PC-9 (cell line): ENCODE results near the gene ZDHHC16. TPM values are rescaled to one million over a fixed set of nuclear protein-coding genes. Genes with fewer than 3 reads are reported as not detected.

Experiments
- BruUV-seq: library from RNA; stranded (reverse); fragments of 400-500 nt; replicated peaks from 2 replicates; lab custom pipeline; 2021; lab: Mats Ljungman, UMichigan
- CTCF ChIA-PET: fragments of 300-600 bp; sonication (Branson Sonifier 250); formaldehyde crosslinking; loops from one replicate; lab custom pipeline; 2022; ENCODE audit warnings: antibody characterized with exemption; lab: Charles Lee
- POLR2A ChIA-PET: fragments of 300-600 bp; sonication (Branson Sonifier 250); formaldehyde crosslinking; loops from one replicate; lab custom pipeline; 2022; ENCODE audit warnings: antibody characterized with exemption; ENCODE audit not compliant: unreplicated experiment; lab: Charles Lee
- DNase-seq, 2 experiments: peaks; one replicate each; pipeline versions ENCODE4 v3.0.0 to v3.0.0-alpha.2; 2015 to 2022; ENCODE audit warnings: mixed read lengths in 1 of 2
- H2AFZ ChIP-seq: fragments of 200-600 bp; sonication (generic); 2 replicates; pipeline ENCODE4 v1.8.1; 2017; ENCODE audit warnings: antibody characterized with exemption
- H3F3A ChIP-seq: fragments of 200-600 bp; sonication (generic); 2 replicates; pipeline ENCODE4 v1.8.1; 2017; ENCODE audit warnings: antibody characterized with exemption, mild to moderate bottlenecking, low read depth; ENCODE audit not compliant: insufficient read depth
- H3K27ac ChIP-seq: fragments of 200-600 bp; sonication (generic); 2 replicates; pipeline ENCODE4 v1.6.1; 2016; ENCODE audit warnings: mixed run types
- H3K27me3 ChIP-seq: fragments of 200-600 bp; sonication (generic); 2 replicates; pipeline ENCODE4 v1.6.1; 2016; ENCODE audit warnings: low read depth, mixed run types; ENCODE audit not compliant: insufficient read depth
- H3K36me3 ChIP-seq: fragments of 200-600 bp; sonication (generic); 2 replicates; pipeline ENCODE4 v1.6.1; 2016; ENCODE audit warnings: low read depth, mixed run types
- H3K4me1 ChIP-seq: fragments of 200-600 bp; sonication (generic); replicated peaks from 2 replicates; pipeline ENCODE4 v1.6.1; 2016; ENCODE audit warnings: mixed run types; ENCODE audit not compliant: insufficient read depth
- H3K4me2 ChIP-seq: fragments of 200-600 bp; sonication (generic); 2 replicates; pipeline ENCODE4 v1.6.1; 2017; ENCODE audit warnings: mixed run types
- H3K4me3 ChIP-seq: fragments of 200-600 bp; sonication (generic); 2 replicates; pipeline ENCODE4 v1.6.1; 2016; ENCODE audit warnings: mixed run types
- H3K79me2 ChIP-seq: fragments of 200-600 bp; sonication (generic); 2 replicates; pipeline ENCODE4 v1.6.1; 2017; ENCODE audit warnings: low read depth, mixed run types
- H3K9me2 ChIP-seq: fragments of 200-600 bp; sonication (generic); 2 replicates; pipeline ENCODE4 v1.8.1; 2017; ENCODE audit warnings: mild to moderate bottlenecking; ENCODE audit not compliant: insufficient read depth
- H3K9me3 ChIP-seq: fragments of 200-600 bp; sonication (generic); 2 replicates; pipeline ENCODE4 v1.8.1; 2016; ENCODE audit warnings: low read depth; ENCODE audit not compliant: insufficient read depth
- H4K20me1 ChIP-seq: fragments of 200-600 bp; sonication (generic); 2 replicates; pipeline ENCODE4 v1.8.1; 2017; ENCODE audit not compliant: insufficient read depth
- EZH2 ChIP-seq: fragments of 200-600 bp; sonication (generic); IDR thresholded peaks from 2 replicates; pipeline ENCODE4 v1.8.0; 2017; ENCODE audit warnings: antibody characterized with exemption, low read depth
- intact Hi-C: fragments of 100-400 bp; cut with micrococcal nuclease; formaldehyde crosslinking; loops from one replicate; pipeline ENCODE4 v1.10.0; 2022; ENCODE audit not compliant: unreplicated experiment
- total RNA-seq: library from RNA; stranded (reverse); gene quantifications from 2 replicates; pipeline ENCODE4 v1.2.3, GENCODE V29; 2021
- TF ChIP-seq, protein P1 (sequence below): fragments of 200-600 bp; sonication (generic); conservative IDR thresholded peaks from 2 replicates; pipeline ENCODE4 v1.6.1; 2017; ENCODE audit warnings: mixed run types, antibody characterized with exemption, mild to moderate bottlenecking, moderate library complexity

Gene ZDHHC16
- total RNA-seq, 1 experiment from 2014 or later = 29.6 TPM

- no peaks in the 10 kb centered on the region for H3K79me2 ChIP-seq
- H3K9me2 ChIP-seq = no peaks in the 10 kb centered on the region
- no peak overlapping the region for H3K27ac ChIP-seq
- peaks cover 5% of the 10 kb centered on the region for H3F3A ChIP-seq
- TF ChIP-seq EZH2 = no peak
- TF ChIP-seq, protein P1, sequence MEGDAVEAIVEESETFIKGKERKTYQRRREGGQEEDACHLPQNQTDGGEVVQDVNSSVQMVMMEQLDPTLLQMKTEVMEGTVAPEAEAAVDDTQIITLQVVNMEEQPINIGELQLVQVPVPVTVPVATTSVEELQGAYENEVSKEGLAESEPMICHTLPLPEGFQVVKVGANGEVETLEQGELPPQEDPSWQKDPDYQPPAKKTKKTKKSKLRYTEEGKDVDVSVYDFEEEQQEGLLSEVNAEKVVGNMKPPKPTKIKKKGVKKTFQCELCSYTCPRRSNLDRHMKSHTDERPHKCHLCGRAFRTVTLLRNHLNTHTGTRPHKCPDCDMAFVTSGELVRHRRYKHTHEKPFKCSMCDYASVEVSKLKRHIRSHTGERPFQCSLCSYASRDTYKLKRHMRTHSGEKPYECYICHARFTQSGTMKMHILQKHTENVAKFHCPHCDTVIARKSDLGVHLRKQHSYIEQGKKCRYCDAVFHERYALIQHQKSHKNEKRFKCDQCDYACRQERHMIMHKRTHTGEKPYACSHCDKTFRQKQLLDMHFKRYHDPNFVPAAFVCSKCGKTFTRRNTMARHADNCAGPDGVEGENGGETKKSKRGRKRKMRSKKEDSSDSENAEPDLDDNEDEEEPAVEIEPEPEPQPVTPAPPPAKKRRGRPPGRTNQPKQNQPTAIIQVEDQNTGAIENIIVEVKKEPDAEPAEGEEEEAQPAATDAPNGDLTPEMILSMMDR = no peak
- no peak overlapping the region for H2AFZ ChIP-seq
- no peak for DNase-seq
- H3K4me3 ChIP-seq = no peak overlapping the region
- no peaks in the 10 kb centered on the region for H3K9me3 ChIP-seq
- H4K20me1 ChIP-seq = no peaks in the 10 kb centered on the region; the same call in 1 of the 2 replicates
- no peak overlapping the region for H3K4me2 ChIP-seq
- BruUV-seq = no TSS peak
- no peaks in the 10 kb centered on the region for H3K36me3 ChIP-seq
- no peaks in the 10 kb centered on the region for H3K27me3 ChIP-seq
- intact Hi-C loops = no loop called here
- peaks cover 4% of the 10 kb centered on the region; the same call in 1 of the 2 replicates for H3K4me1 ChIP-seq
- POLR2A ChIA-PET = no interaction called here
- CTCF ChIA-PET = no interaction called here
These were observed 13.1 kb downstream of the ZDHHC16 start for GRCh38 chr10:97459111-97459510.

- Histone ChIP-seq H3K4me1 (peaks cover 7% of the 10 kb centered on the region; the same call in 1 of the 2 replicates), H3F3A (peaks cover 13% of the 10 kb centered on the region), H3K27me3 (no peaks in the 10 kb centered on the region), H3K79me2 (no peaks in the 10 kb centered on the region), H3K36me3 (no peaks in the 10 kb centered on the region), H3K9me2 (no peaks in the 10 kb centered on the region), H3K27ac (no peak overlapping the region), H2AFZ (no peak overlapping the region), H3K4me3 (no peak overlapping the region), H3K4me2 (no peak overlapping the region), H3K9me3 (no peaks in the 10 kb centered on the region), H4K20me1 (no peaks in the 10 kb centered on the region; the same call in 1 of the 2 replicates)
- BruUV-seq = no TSS peak
- ChIA-PET POLR2A (no interaction called here), CTCF (no interaction called here)
- TF ChIP-seq, protein P1 = no peak
- TF ChIP-seq EZH2 = no peak
- DNase-seq = no peak
- intact Hi-C loops = loop anchor here (5.0 kb wide), 1 partner anchor 112 kb away; the partner anchor contains the start of gene ANKRD2
These were observed 14.0 kb downstream of the ZDHHC16 start for GRCh38 chr10:97459933-97460332.

DNA sequence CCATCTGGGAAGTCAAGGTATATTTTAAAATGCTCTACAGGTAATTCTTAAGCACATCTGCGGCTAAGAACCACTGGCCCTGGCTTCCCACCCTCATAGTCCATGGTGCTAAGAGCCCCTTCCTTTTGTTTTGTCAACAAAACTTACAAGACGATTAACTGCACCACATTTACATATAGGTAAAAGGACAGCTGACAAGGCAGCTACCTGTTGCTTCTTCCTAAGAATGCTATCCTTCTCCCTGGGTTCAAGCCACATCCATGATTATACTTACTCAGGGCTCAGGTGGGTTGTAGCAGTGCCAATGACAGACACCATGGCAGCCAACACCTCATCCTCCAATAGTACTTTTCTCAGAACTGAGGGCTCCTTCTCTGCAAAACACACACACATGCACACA is 16.3 kb downstream of the ZDHHC16 start:
- no peak for DNase-seq
- CTCF ChIA-PET = no interaction called here
- H3K9me3 ChIP-seq = no peaks in the 10 kb centered on the region
- no peak overlapping the region for H2AFZ ChIP-seq
- TF ChIP-seq, protein P1 = no peak
- no peak for TF ChIP-seq EZH2
- peaks cover 7% of the 10 kb centered on the region; the same call in 1 of the 2 replicates for H3K4me1 ChIP-seq
- intact Hi-C loops = loop anchor here (5.0 kb wide), 1 partner anchor 110 kb away; the partner anchor contains the start of gene ANKRD2
- no peak overlapping the region for H3K27ac ChIP-seq
- no peaks in the 10 kb centered on the region for H3K27me3 ChIP-seq
- POLR2A ChIA-PET = interaction anchor here (0.7 kb wide), 1 partner anchor 56 kb away, joined by 4 read pairs; no protein-coding TSS in a partner anchor
- no peaks in the 10 kb centered on the region; the same call in 1 of the 2 replicates for H4K20me1 ChIP-seq
- no peak overlapping the region for H3K4me2 ChIP-seq
- no peaks in the 10 kb centered on the region for H3K79me2 ChIP-seq
- H3K4me3 ChIP-seq = no peak overlapping the region
- BruUV-seq = no TSS peak
- no peaks in the 10 kb centered on the region for H3K9me2 ChIP-seq
- peaks cover 16% of the 10 kb centered on the region for H3F3A ChIP-seq
- no peaks in the 10 kb centered on the region for H3K36me3 ChIP-seq
